Kidney epithelial cell (primary cell): ENCODE results near the gene KHDRBS1. TPM values are rescaled to one million over a fixed set of nuclear protein-coding genes. Genes with fewer than 3 reads are reported as not detected.
"Not testable (repeated sequence)": the region's sequence is repeated elsewhere in the genome, so short reads cannot be mapped to it uniquely, and the experiment has no call there.

Experiments used
- DNase-seq: peaks from one replicate; pipeline ENCODE4 v3.0.0-alpha.2; 2010; ENCODE audit warnings: low read depth
- H3K27me3 ChIP-seq: 2 replicates; pipeline ENCODE4 v1.6.0; 2011; ENCODE audit warnings: low read length; ENCODE audit not compliant: control insufficient read depth, insufficient read depth
- H3K36me3 ChIP-seq: 2 replicates; pipeline ENCODE4 v1.5.1; 2011; ENCODE audit warnings: low read length; ENCODE audit not compliant: control insufficient read depth, insufficient read depth
- H3K4me3 ChIP-seq: 2 replicates; pipeline ENCODE4 v1.5.1; 2011; ENCODE audit warnings: low read depth, mild to moderate bottlenecking, control low read depth, low read length
- total RNA-seq: library from RNA; depleted of rRNA; stranded (reverse); fragments of >200 nt; gene quantifications from 2 replicates; pipeline ENCODE4 v1.2.3, GENCODE V29; 2015
- TF ChIP-seq, protein P1 (sequence below): IDR thresholded peaks from 2 replicates; pipeline ENCODE4 v1.5.1; 2011; ENCODE audit warnings: mild to moderate bottlenecking, moderate library complexity, low read length, control low read depth, inconsistent platforms; ENCODE audit not compliant: insufficient read depth, poor library complexity, severe bottlenecking

KHDRBS1 gene
- total RNA-seq, 1 donor from 2014 or later = 110 TPM

GRCh38 chr1:32082022-32082421 lies 68.4 kb downstream of the KHDRBS1 start:
- DNase-seq = no peak
- H3K4me3 ChIP-seq = no peak overlapping the region
- no peaks in the 10 kb centered on the region for H3K27me3 ChIP-seq
- H3K36me3 ChIP-seq = peaks cover 4% of the 10 kb centered on the region
- TF ChIP-seq, protein P1, sequence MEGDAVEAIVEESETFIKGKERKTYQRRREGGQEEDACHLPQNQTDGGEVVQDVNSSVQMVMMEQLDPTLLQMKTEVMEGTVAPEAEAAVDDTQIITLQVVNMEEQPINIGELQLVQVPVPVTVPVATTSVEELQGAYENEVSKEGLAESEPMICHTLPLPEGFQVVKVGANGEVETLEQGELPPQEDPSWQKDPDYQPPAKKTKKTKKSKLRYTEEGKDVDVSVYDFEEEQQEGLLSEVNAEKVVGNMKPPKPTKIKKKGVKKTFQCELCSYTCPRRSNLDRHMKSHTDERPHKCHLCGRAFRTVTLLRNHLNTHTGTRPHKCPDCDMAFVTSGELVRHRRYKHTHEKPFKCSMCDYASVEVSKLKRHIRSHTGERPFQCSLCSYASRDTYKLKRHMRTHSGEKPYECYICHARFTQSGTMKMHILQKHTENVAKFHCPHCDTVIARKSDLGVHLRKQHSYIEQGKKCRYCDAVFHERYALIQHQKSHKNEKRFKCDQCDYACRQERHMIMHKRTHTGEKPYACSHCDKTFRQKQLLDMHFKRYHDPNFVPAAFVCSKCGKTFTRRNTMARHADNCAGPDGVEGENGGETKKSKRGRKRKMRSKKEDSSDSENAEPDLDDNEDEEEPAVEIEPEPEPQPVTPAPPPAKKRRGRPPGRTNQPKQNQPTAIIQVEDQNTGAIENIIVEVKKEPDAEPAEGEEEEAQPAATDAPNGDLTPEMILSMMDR = no peak

GRCh38 chr1:32086381-32086780 lies 72.7 kb downstream of the KHDRBS1 start:
- not testable (repeated sequence) for DNase-seq, H3K4me3 ChIP-seq, H3K27me3 ChIP-seq, H3K36me3 ChIP-seq

DNA sequence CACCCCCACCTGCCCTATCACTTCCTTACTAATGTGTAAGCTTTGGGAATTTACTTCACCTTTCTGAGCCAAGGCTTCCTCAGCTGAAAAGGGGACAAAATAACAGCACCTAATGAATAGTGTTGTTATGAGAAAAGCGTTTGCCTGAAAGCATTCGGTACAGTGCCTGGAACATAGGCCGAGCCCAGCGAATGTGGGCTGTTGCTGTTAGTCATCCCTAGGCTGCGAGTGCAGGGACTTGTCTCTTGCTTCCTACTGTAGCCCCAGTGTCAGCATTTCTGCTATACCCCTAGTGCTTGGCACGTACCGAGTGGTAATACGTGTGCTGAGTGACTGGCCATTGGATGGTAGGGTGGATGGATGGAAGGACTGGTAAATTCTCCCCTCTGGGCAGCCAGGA lies 77.5 kb downstream of the KHDRBS1 start:
- DNase-seq = no peak
- TF ChIP-seq, protein P1 = no peak
- Histone ChIP-seq H3K4me3 (no peak overlapping the region), H3K36me3 (peaks cover 4% of the 10 kb centered on the region), H3K27me3 (no peaks in the 10 kb centered on the region)

- no peak for DNase-seq
- TF ChIP-seq, protein P1 = no peak
- Histone ChIP-seq H3K36me3 (peaks cover 4% of the 10 kb centered on the region), H3K27me3 (no peaks in the 10 kb centered on the region), H3K4me3 (no peak overlapping the region)
Measured at GRCh38 chr1:32091591-32091990, 77.9 kb downstream of the KHDRBS1 start.

Other genes starting within 250 kb of the KHDRBS1 start
- gene ADGRB2, start 249.5 kb upstream of the KHDRBS1 start, total RNA-seq = 1.5 and 2.6 TPM in 2 replicates
- 29.4 and 31.8 TPM in 2 replicates for gene SPOCD1, start 197.8 kb upstream of the KHDRBS1 start, total RNA-seq
- 306 and 346 TPM in 2 replicates for gene PTP4A2, start 75.5 kb upstream of the KHDRBS1 start, total RNA-seq
- gene TMEM39B, start 59.1 kb downstream of the KHDRBS1 start, total RNA-seq = 5.2 and 5.8 TPM in 2 replicates
- 46.5 and 47.0 TPM in 2 replicates for gene KPNA6, start 94.2 kb downstream of the KHDRBS1 start, total RNA-seq
- gene TXLNA, start 165.8 kb downstream of the KHDRBS1 start, total RNA-seq = 69.6 and 74.8 TPM in 2 replicates
- 7.0 and 8.8 TPM in 2 replicates for gene CCDC28B, start 186.7 kb downstream of the KHDRBS1 start, total RNA-seq
- gene IQCC, start 191.8 kb downstream of the KHDRBS1 start, total RNA-seq = 2.5 and 5.3 TPM in 2 replicates
- not detected in 2 replicates for gene DCDC2B, start 195.2 kb downstream of the KHDRBS1 start, total RNA-seq
- gene TMEM234, start 208.5 kb downstream of the KHDRBS1 start, total RNA-seq = 20.2 and 21.1 TPM in 2 replicates
- 265 and 275 TPM in 2 replicates for gene EIF3I, start 208.5 kb downstream of the KHDRBS1 start, total RNA-seq
- gene FAM167B, start 233.4 kb downstream of the KHDRBS1 start, total RNA-seq = 2.7 TPM in 1 of 2 replicates, not detected in the other
- 6.2 and 10.3 TPM in 2 replicates for gene LCK, start 237.4 kb downstream of the KHDRBS1 start, total RNA-seq